Measurements from ENCODE around the gene CASQ2.

DNA sequence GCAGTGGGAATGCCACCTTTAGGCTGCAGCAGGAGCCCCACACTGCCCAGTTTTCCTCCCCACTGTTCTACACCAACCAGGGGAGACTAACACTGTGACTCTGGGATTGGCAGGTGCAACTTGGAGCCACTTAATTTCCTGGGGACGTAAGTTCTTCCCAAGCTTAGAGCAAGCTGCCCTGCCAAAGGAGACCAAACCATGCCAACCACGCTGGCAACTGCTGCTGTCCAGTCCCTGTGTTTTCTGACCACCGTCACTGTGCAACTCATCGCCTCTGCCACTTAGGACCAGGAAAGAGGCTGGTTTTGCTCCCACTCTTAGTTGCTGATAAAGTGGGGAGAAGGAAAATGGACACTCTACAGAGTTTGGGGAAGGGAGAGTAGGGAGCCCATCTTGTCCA is 76.3 kb downstream of the CASQ2 start:
- TF ChIP-seq, protein P1, sequence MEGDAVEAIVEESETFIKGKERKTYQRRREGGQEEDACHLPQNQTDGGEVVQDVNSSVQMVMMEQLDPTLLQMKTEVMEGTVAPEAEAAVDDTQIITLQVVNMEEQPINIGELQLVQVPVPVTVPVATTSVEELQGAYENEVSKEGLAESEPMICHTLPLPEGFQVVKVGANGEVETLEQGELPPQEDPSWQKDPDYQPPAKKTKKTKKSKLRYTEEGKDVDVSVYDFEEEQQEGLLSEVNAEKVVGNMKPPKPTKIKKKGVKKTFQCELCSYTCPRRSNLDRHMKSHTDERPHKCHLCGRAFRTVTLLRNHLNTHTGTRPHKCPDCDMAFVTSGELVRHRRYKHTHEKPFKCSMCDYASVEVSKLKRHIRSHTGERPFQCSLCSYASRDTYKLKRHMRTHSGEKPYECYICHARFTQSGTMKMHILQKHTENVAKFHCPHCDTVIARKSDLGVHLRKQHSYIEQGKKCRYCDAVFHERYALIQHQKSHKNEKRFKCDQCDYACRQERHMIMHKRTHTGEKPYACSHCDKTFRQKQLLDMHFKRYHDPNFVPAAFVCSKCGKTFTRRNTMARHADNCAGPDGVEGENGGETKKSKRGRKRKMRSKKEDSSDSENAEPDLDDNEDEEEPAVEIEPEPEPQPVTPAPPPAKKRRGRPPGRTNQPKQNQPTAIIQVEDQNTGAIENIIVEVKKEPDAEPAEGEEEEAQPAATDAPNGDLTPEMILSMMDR (IDR thresholded peaks at IDR 0.05): no peak
- no peak for TF ChIP-seq EP300 (IDR thresholded peaks at IDR 0.05)
- TF ChIP-seq POLR2A (IDR thresholded peaks at IDR 0.05): no peak
